Measurements from ENCODE around the gene CDC14B. TPM values are rescaled to one million over a fixed set of nuclear protein-coding genes. Genes with fewer than 3 reads are reported as not detected.
"Not testable (repeated sequence)": the region's sequence is repeated elsewhere in the genome, so short reads cannot be mapped to it uniquely, and the experiment has no call there.

The CDC14B gene
- total RNA-seq, 2 donors from 2014 or later, result 11.7 to 13.9 TPM

- no peaks in the 10 kb centered on the region for H3K4me1 Mint-ChIP-seq (ENCODE audit: low read depth)
- DNase-seq, result no peak
- H3K27ac Mint-ChIP-seq, result no peak overlapping the region
- H3K36me3 Mint-ChIP-seq (ENCODE audit: insufficient read depth in 2 of 2), result no peaks in the 10 kb centered on the region
- no peaks in the 10 kb centered on the region for H3K9me3 Mint-ChIP-seq
- peaks cover 10% of the 10 kb centered on the region for H3K27me3 Mint-ChIP-seq (ENCODE audit: low read depth)
- ATAC-seq (replicated peaks in 1 of 2), result no peak
- no peak overlapping the region for H3K4me3 Mint-ChIP-seq
These were observed 16.2 kb downstream of the CDC14B start for GRCh38 chr9:96603305-96604003.

GRCh38 chr9:96599298-96599697 lies 20.3 kb downstream of the CDC14B start:
- Mint-ChIP-seq H3K27ac (no peak overlapping the region), H3K4me3 (no peak overlapping the region), H3K27me3 (ENCODE audit: low read depth) (no peaks in the 10 kb centered on the region), H3K4me1 (ENCODE audit: low read depth) (no peaks in the 10 kb centered on the region), H3K36me3 (ENCODE audit: insufficient read depth in 2 of 2) (no peaks in the 10 kb centered on the region), H3K9me3 (no peaks in the 10 kb centered on the region)
- DNase-seq (no peak), ATAC-seq (replicated peaks in 1 of 2) (no peak)

GRCh38 chr9:96596601-96597111 lies 23.0 kb downstream of the CDC14B start:
- no peak for DNase-seq
- H3K4me1 Mint-ChIP-seq (ENCODE audit: low read depth), result no peaks in the 10 kb centered on the region
- no peak for ATAC-seq (replicated peaks in 1 of 2)
- no peak overlapping the region for H3K4me3 Mint-ChIP-seq
- H3K27ac Mint-ChIP-seq, result no peak overlapping the region
- peaks cover 4% of the 10 kb centered on the region for H3K27me3 Mint-ChIP-seq (ENCODE audit: low read depth)
- no peaks in the 10 kb centered on the region for H3K36me3 Mint-ChIP-seq (ENCODE audit: insufficient read depth in 2 of 2)
- no peaks in the 10 kb centered on the region for H3K9me3 Mint-ChIP-seq

- Mint-ChIP-seq H3K9me3 (no peaks in the 10 kb centered on the region), H3K4me3 (no peak overlapping the region), H3K36me3 (ENCODE audit: insufficient read depth in 2 of 2) (no peaks in the 10 kb centered on the region), H3K4me1 (ENCODE audit: low read depth) (peaks cover 10% of the 10 kb centered on the region), H3K27ac (no peak overlapping the region), H3K27me3 (ENCODE audit: low read depth) (peaks cover 31% of the 10 kb centered on the region)
- DNase-seq (no peak), ATAC-seq (replicated peaks in 1 of 2) (no peak)
These were observed 32.0 kb downstream of the CDC14B start for GRCh38 chr9:96587338-96588315.

- H3K27me3 Mint-ChIP-seq (ENCODE audit: low read depth), result peaks cover 17% of the 10 kb centered on the region
- DNase-seq, result no peak
- no peak for ATAC-seq (replicated peaks in 1 of 2)
- no peaks in the 10 kb centered on the region for H3K36me3 Mint-ChIP-seq (ENCODE audit: insufficient read depth in 2 of 2)
- H3K4me1 Mint-ChIP-seq (ENCODE audit: low read depth), result peaks cover 10% of the 10 kb centered on the region
- no peak overlapping the region for H3K27ac Mint-ChIP-seq
- no peaks in the 10 kb centered on the region for H3K9me3 Mint-ChIP-seq
- no peak overlapping the region for H3K4me3 Mint-ChIP-seq
These were observed 34.2 kb downstream of the CDC14B start for GRCh38 chr9:96585426-96585825.

GRCh38 chr9:96582199-96582598 lies 37.4 kb downstream of the CDC14B start:
- DNase-seq; H3K4me3 Mint-ChIP-seq; ATAC-seq (replicated peaks in 1 of 2); H3K27me3 Mint-ChIP-seq (ENCODE audit: low read depth); H3K36me3 Mint-ChIP-seq (ENCODE audit: insufficient read depth in 2 of 2); H3K4me1 Mint-ChIP-seq (ENCODE audit: low read depth); H3K9me3 Mint-ChIP-seq; H3K27ac Mint-ChIP-seq: not testable (repeated sequence)

- Mint-ChIP-seq H3K4me3 (no peak overlapping the region), H3K27ac (no peak overlapping the region), H3K4me1 (ENCODE audit: low read depth) (no peaks in the 10 kb centered on the region), H3K9me3 (no peaks in the 10 kb centered on the region), H3K36me3 (ENCODE audit: insufficient read depth in 2 of 2) (no peaks in the 10 kb centered on the region), H3K27me3 (ENCODE audit: low read depth) (peaks cover 6% of the 10 kb centered on the region)
- DNase-seq (no peak), ATAC-seq (replicated peaks in 1 of 2) (no peak)
These were observed 37.9 kb downstream of the CDC14B start for GRCh38 chr9:96581786-96582185.

- H3K36me3 Mint-ChIP-seq (ENCODE audit: insufficient read depth in 2 of 2), result no peaks in the 10 kb centered on the region
- DNase-seq, result no peak
- peaks cover 6% of the 10 kb centered on the region for H3K27me3 Mint-ChIP-seq (ENCODE audit: low read depth)
- no peaks in the 10 kb centered on the region for H3K9me3 Mint-ChIP-seq
- no peak for ATAC-seq (replicated peaks in 1 of 2)
- H3K27ac Mint-ChIP-seq, result no peak overlapping the region
- no peak overlapping the region for H3K4me3 Mint-ChIP-seq
- H3K4me1 Mint-ChIP-seq (ENCODE audit: low read depth), result no peaks in the 10 kb centered on the region
These were observed 38.3 kb downstream of the CDC14B start for GRCh38 chr9:96581301-96581700.

GRCh38 chr9:96574931-96575351 lies 44.7 kb downstream of the CDC14B start:
- H3K4me1 Mint-ChIP-seq (ENCODE audit: low read depth), result no peaks in the 10 kb centered on the region
- peaks cover 30% of the 10 kb centered on the region for H3K27me3 Mint-ChIP-seq (ENCODE audit: low read depth)
- H3K9me3 Mint-ChIP-seq, result no peaks in the 10 kb centered on the region
- no peak overlapping the region for H3K27ac Mint-ChIP-seq
- H3K36me3 Mint-ChIP-seq (ENCODE audit: insufficient read depth in 2 of 2), result no peaks in the 10 kb centered on the region
- no peak for DNase-seq
- no peak overlapping the region for H3K4me3 Mint-ChIP-seq
- no peak for ATAC-seq (replicated peaks in 1 of 2)

- no peak for ATAC-seq (replicated peaks in 1 of 2)
- H3K27ac Mint-ChIP-seq, result no peak overlapping the region
- H3K36me3 Mint-ChIP-seq (ENCODE audit: insufficient read depth in 2 of 2), result no peaks in the 10 kb centered on the region
- H3K4me3 Mint-ChIP-seq, result no peak overlapping the region
- no peaks in the 10 kb centered on the region for H3K4me1 Mint-ChIP-seq (ENCODE audit: low read depth)
- H3K27me3 Mint-ChIP-seq (ENCODE audit: low read depth), result peaks cover 34% of the 10 kb centered on the region
- no peaks in the 10 kb centered on the region for H3K9me3 Mint-ChIP-seq
- no peak for DNase-seq
These were observed 45.2 kb downstream of the CDC14B start for GRCh38 chr9:96574455-96574854.

- DNase-seq (peak in 1 of 2 donors; percentile 45), ATAC-seq (replicated peaks in 1 of 2) (peak; percentile 26 to 41)
- Mint-ChIP-seq H3K4me1 (ENCODE audit: low read depth) (peaks cover 29% of the 10 kb centered on the region), H3K9me3 (no peaks in the 10 kb centered on the region), H3K36me3 (ENCODE audit: insufficient read depth in 2 of 2) (no peaks in the 10 kb centered on the region), H3K4me3 (peak overlapping the region; percentile 90 to 95), H3K27ac (peak overlapping the region; percentile 80), H3K27me3 (ENCODE audit: low read depth) (peaks cover 13% of the 10 kb centered on the region)
These were observed 52.4 kb downstream of the CDC14B start for GRCh38 chr9:96567203-96567700.

- peaks cover 29% of the 10 kb centered on the region for H3K4me1 Mint-ChIP-seq (ENCODE audit: low read depth)
- no peaks in the 10 kb centered on the region for H3K9me3 Mint-ChIP-seq
- H3K36me3 Mint-ChIP-seq (ENCODE audit: insufficient read depth in 2 of 2), result no peaks in the 10 kb centered on the region
- peak overlapping the region; percentile 90 to 95 for H3K4me3 Mint-ChIP-seq
- ATAC-seq (replicated peaks in 1 of 2) (peak; percentile 84 to 87), DNase-seq (peak; percentile 86 to 88)
- H3K27me3 Mint-ChIP-seq (ENCODE audit: low read depth), result peaks cover 13% of the 10 kb centered on the region
- H3K27ac Mint-ChIP-seq, result peak overlapping the region; percentile 96
These were observed 53.0 kb downstream of the CDC14B start for GRCh38 chr9:96566498-96567202.

Measured in activated T-cell treated with anti-CD3 and anti-CD28 coated beads, Interleukin-2, amount 50 U/mL, for 72 hours (primary cell).